ENCODE results near the gene ABCG5. TPM values are rescaled to one million over a fixed set of nuclear protein-coding genes. Genes with fewer than 3 reads are reported as not detected.

The ABCG5 gene
- total RNA-seq, 2 experiments from 2014 or later, result not detected

- ChIA-PET POLR2A (no interaction called here), CTCF (no interaction called here)
- peaks cover 1% of the 10 kb centered on the region for H3K36me3 Mint-ChIP-seq
- DNase-seq, result no peak
- H3K27me3 Mint-ChIP-seq, result no peaks in the 10 kb centered on the region
- H3K27ac Mint-ChIP-seq, result no peak overlapping the region
- no peak overlapping the region for H3K4me3 Mint-ChIP-seq
- no peaks in the 10 kb centered on the region for H3K4me1 Mint-ChIP-seq (ENCODE audit: low read depth)
- intact Hi-C loops (cut with micrococcal nuclease), result no loop called here
- H3K9me3 Mint-ChIP-seq, result no peaks in the 10 kb centered on the region
Measured at GRCh38 chr2:43794956-43795355, 43.7 kb downstream of the ABCG5 start.

GRCh38 chr2:43792653-43793052 lies 46.0 kb downstream of the ABCG5 start:
- Mint-ChIP-seq H3K4me1 (ENCODE audit: low read depth) (peaks cover 20% of the 10 kb centered on the region), H3K9me3 (no peaks in the 10 kb centered on the region), H3K36me3 (peaks cover 6% of the 10 kb centered on the region), H3K4me3 (no peak overlapping the region), H3K27ac (no peak overlapping the region), H3K27me3 (no peaks in the 10 kb centered on the region)
- intact Hi-C loops (cut with micrococcal nuclease), result no loop called here
- ChIA-PET POLR2A (no interaction called here), CTCF (no interaction called here)
- no peak for DNase-seq

DNA sequence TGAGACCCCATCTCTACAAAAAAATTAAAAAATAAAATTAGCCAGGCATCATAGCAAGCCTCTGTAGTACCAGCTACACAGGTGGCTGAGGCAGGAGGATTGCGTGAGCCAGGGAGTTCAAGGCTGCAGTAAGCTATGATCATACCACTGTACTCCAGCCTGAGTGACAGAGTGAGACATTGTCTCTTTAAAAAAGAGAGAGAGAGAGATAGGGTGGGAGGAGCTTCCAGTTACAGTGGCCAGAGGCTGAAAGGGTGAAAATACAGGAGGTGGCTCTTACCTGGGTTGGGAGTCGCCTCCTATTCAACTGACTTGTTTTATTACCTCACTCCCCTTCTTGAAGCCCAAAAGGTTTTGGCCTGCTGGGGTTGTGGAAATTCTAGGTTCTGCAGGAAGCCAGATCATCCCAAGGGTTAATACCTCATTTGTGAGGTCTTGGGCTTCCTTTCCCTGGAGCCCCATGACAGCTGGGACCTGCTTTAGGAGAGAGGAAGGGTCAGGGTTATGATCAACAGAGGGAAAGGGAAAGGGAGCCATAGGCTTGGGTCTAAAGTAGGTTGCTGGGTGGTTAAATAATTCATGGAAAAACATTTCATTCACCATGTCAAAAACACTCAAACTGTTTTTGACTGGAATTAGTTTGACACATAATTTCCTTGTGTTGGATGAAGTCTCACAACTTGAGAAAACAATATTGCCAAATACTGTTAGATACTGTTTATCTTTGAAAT lies 47.4 kb downstream of the ABCG5 start:
- Mint-ChIP-seq H3K27me3 (no peaks in the 10 kb centered on the region), H3K4me3 (no peak overlapping the region), H3K9me3 (no peaks in the 10 kb centered on the region), H3K27ac (no peak overlapping the region), H3K4me1 (ENCODE audit: low read depth) (peaks cover 26% of the 10 kb centered on the region), H3K36me3 (peaks cover 6% of the 10 kb centered on the region)
- DNase-seq, result no peak
- ChIA-PET POLR2A (no interaction called here), CTCF (no interaction called here)
- intact Hi-C loops (cut with micrococcal nuclease), result no loop called here

GRCh38 chr2:43790147-43790546 lies 48.5 kb downstream of the ABCG5 start:
- POLR2A ChIA-PET, result interaction anchor here (0.6 kb wide), 1 partner anchor 18 kb away, joined by 3 read pairs; no protein-coding TSS in a partner anchor
- no peak overlapping the region for H3K4me3 Mint-ChIP-seq
- DNase-seq, result no peak
- peaks cover 6% of the 10 kb centered on the region for H3K36me3 Mint-ChIP-seq
- CTCF ChIA-PET, result interaction anchor here (0.9 kb wide), 1 partner anchor 179 kb away, joined by 3 read pairs; no protein-coding TSS in a partner anchor
- peaks cover 26% of the 10 kb centered on the region for H3K4me1 Mint-ChIP-seq (ENCODE audit: low read depth)
- intact Hi-C loops (cut with micrococcal nuclease), result no loop called here
- no peak overlapping the region for H3K27ac Mint-ChIP-seq
- H3K27me3 Mint-ChIP-seq, result no peaks in the 10 kb centered on the region
- no peaks in the 10 kb centered on the region for H3K9me3 Mint-ChIP-seq

DNA sequence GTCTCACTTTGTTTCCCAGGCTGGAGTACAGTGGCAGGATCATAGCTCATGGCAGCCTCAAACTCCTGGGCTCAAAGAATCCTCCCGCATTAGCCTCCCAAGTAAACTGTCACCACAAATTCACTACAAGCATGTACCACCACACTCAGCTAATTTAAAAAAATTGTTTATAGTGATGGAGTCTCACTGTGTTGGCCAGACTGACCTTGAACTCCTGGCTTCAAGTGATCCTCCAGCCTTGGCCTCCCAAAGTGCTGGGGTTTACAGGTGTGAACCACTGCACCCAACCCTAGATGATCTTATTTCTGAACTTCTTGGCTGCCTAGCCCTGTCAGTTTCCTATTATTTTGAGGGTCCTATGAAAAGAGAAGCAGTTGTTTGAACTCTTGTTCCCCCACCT lies 50.0 kb downstream of the ABCG5 start:
- H3K27me3 Mint-ChIP-seq, result no peaks in the 10 kb centered on the region
- intact Hi-C loops (cut with micrococcal nuclease), result loop anchor here (1.0 kb wide), 2 partner anchors 12 to 26 kb away; no protein-coding TSS in a partner anchor
- no peak overlapping the region for H3K4me3 Mint-ChIP-seq
- H3K36me3 Mint-ChIP-seq, result peaks cover 5% of the 10 kb centered on the region
- no peak for DNase-seq
- CTCF ChIA-PET, result interaction anchor here (1.1 kb wide), 1 partner anchor 89 kb away, joined by 3 read pairs; no protein-coding TSS in a partner anchor
- H3K27ac Mint-ChIP-seq, result peak overlapping the region; percentile 38
- H3K9me3 Mint-ChIP-seq, result no peaks in the 10 kb centered on the region
- POLR2A ChIA-PET, result no interaction called here
- H3K4me1 Mint-ChIP-seq (ENCODE audit: low read depth), result peaks cover 26% of the 10 kb centered on the region

DNA sequence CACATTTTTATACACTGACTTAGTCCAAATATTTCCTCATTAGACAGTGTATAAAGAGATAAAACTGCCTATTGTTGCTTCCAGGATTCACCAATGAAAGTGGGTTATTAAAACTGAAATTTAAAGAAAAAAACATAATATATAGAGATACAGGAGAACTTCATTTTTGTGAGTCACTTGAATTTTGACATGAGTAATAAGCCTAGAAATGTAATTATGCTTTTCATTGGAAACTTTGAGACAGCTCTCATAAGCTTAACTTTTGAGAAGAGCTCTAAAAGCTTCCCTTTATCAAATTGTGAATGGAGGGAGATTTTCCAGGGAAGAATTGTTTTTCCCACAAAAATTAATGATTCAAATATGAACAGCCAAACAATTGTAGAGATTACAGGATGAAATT lies 50.7 kb downstream of the ABCG5 start:
- Mint-ChIP-seq H3K4me1 (ENCODE audit: low read depth) (peaks cover 26% of the 10 kb centered on the region), H3K27me3 (no peaks in the 10 kb centered on the region), H3K4me3 (no peak overlapping the region), H3K36me3 (peaks cover 4% of the 10 kb centered on the region), H3K27ac (no peak overlapping the region), H3K9me3 (no peaks in the 10 kb centered on the region)
- DNase-seq, result no peak
- POLR2A ChIA-PET, result no interaction called here
- CTCF ChIA-PET, result no interaction called here
- intact Hi-C loops (cut with micrococcal nuclease), result loop anchor here (1.0 kb wide), 2 partner anchors 12 to 26 kb away; no protein-coding TSS in a partner anchor

DNA sequence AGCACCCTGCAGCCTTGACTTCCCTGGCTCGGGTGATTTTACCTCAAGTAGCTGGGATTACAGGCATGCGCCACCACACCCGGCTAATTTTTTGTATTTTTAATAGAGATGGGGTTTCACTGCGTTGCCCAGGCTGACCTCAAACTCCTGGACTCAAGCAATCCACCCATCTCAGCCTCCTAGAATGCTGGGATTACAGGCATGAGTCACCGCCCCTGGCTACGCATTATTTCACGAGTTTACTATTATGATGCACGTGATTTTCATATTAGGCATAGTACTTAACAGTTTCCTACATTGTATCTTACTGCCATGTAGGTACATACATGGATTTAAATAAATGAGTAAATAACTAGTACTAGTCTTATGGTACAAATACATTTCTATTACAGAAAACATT lies 60.4 kb downstream of the ABCG5 start:
- intact Hi-C loops (cut with micrococcal nuclease), result loop anchor here (10.0 kb wide), 2 partner anchors 143 to 1057 kb away; partner anchors contain the start of gene PLEKHH2
- peaks cover 25% of the 10 kb centered on the region for H3K4me1 Mint-ChIP-seq (ENCODE audit: low read depth)
- H3K9me3 Mint-ChIP-seq, result no peaks in the 10 kb centered on the region
- no peak overlapping the region for H3K27ac Mint-ChIP-seq
- no peak overlapping the region for H3K4me3 Mint-ChIP-seq
- H3K27me3 Mint-ChIP-seq, result no peaks in the 10 kb centered on the region
- POLR2A ChIA-PET, result no interaction called here
- CTCF ChIA-PET, result no interaction called here
- peaks cover 3% of the 10 kb centered on the region for H3K36me3 Mint-ChIP-seq
- DNase-seq, result no peak

GRCh38 chr2:43777306-43777926 lies 61.2 kb downstream of the ABCG5 start:
- Mint-ChIP-seq H3K36me3 (peaks cover 3% of the 10 kb centered on the region), H3K27ac (no peak overlapping the region), H3K4me3 (no peak overlapping the region), H3K4me1 (ENCODE audit: low read depth) (peaks cover 25% of the 10 kb centered on the region), H3K9me3 (no peaks in the 10 kb centered on the region), H3K27me3 (no peaks in the 10 kb centered on the region)
- CTCF ChIA-PET, result interaction anchor here (1.5 kb wide), 1 partner anchor 100 kb away, joined by 4 read pairs; no protein-coding TSS in a partner anchor
- peak; percentile 44 for DNase-seq
- POLR2A ChIA-PET, result no interaction called here
- intact Hi-C loops (cut with micrococcal nuclease), result loop anchor here (10.0 kb wide), 2 partner anchors 143 to 1057 kb away; partner anchors contain the start of gene PLEKHH2

- CTCF ChIA-PET, result interaction anchor here (1.5 kb wide), 1 partner anchor 102 kb away, joined by 4 read pairs; no protein-coding TSS in a partner anchor
- Mint-ChIP-seq H3K36me3 (peaks cover 3% of the 10 kb centered on the region), H3K27ac (no peak overlapping the region), H3K4me3 (no peak overlapping the region), H3K9me3 (no peaks in the 10 kb centered on the region), H3K27me3 (no peaks in the 10 kb centered on the region), H3K4me1 (ENCODE audit: low read depth) (peaks cover 25% of the 10 kb centered on the region)
- POLR2A ChIA-PET, result no interaction called here
- intact Hi-C loops (cut with micrococcal nuclease), result loop anchor here (1.0 to 10.0 kb wide), 4 partner anchors 12 to 1058 kb away; partner anchors contain the start of gene PLEKHH2
- DNase-seq, result peak; percentile 27
Measured at GRCh38 chr2:43776324-43776723, 62.3 kb downstream of the ABCG5 start.

DNA sequence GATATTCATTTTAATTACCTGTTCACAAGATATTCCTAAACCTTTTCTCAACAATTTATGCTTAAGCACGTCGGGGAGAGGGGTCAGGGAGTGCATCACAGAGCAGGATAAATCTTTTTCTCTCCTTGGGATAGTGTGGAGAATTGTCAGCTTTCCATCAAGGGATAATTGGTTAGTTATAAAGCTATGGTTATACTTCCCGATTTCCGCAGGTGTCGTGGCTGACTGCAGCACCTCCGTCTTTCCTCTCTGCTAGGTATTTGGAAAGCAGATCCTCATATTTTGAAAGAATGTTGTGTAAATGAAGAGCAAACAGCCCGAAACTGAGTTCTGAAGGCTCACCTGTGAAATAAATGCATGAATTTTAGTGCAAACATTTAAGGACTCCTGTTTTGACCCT lies 64.0 kb downstream of the ABCG5 start:
- POLR2A ChIA-PET, result interaction anchor here (0.8 kb wide), 1 partner anchor 10 kb away, joined by 3 read pairs; no protein-coding TSS in a partner anchor
- H3K4me3 Mint-ChIP-seq, result peak overlapping the region; percentile 95
- CTCF ChIA-PET, result interaction anchor here (1.0 to 1.7 kb wide), 3 partner anchors 12 to 163 kb away, joined by 3 to 6 read pairs (median 4); no protein-coding TSS in a partner anchor
- no peak for DNase-seq
- H3K27ac Mint-ChIP-seq, result no peak overlapping the region
- no peaks in the 10 kb centered on the region for H3K9me3 Mint-ChIP-seq
- H3K27me3 Mint-ChIP-seq, result no peaks in the 10 kb centered on the region
- intact Hi-C loops (cut with micrococcal nuclease), result loop anchor here (10.0 kb wide), 2 partner anchors 140 to 1060 kb away; partner anchors contain the start of gene PLEKHH2
- peaks cover 3% of the 10 kb centered on the region for H3K36me3 Mint-ChIP-seq
- H3K4me1 Mint-ChIP-seq (ENCODE audit: low read depth), result peaks cover 25% of the 10 kb centered on the region

GRCh38 chr2:43773876-43774613 lies 64.6 kb downstream of the ABCG5 start, which contains the start of gene DYNC2LI1:
DYNC2LI1 (plus strand) TSS chr2:43774039; CDS start chr2:43774139, 100 bp downstream.
- POLR2A ChIA-PET, result interaction anchor here (0.8 kb wide), 1 partner anchor 9 kb away, joined by 3 read pairs; no protein-coding TSS in a partner anchor
- Mint-ChIP-seq H3K36me3 (peaks cover 3% of the 10 kb centered on the region), H3K9me3 (no peaks in the 10 kb centered on the region), H3K27ac (peak within 1 kb of the TSS; percentile 82), H3K27me3 (no peaks in the 10 kb centered on the region), H3K4me3 (peak within 1 kb of the TSS; percentile 95), H3K4me1 (ENCODE audit: low read depth) (peaks cover 25% of the 10 kb centered on the region)
- intact Hi-C loops (cut with micrococcal nuclease), result loop anchor here (10.0 kb wide), 2 partner anchors 139 to 1061 kb away; partner anchors contain the start of gene PLEKHH2
- CTCF ChIA-PET, result interaction anchor here (1.0 to 1.7 kb wide), 2 partner anchors 12 to 161 kb away, joined by 4 to 6 read pairs; no protein-coding TSS in a partner anchor
- peak; percentile 91 for DNase-seq

Measured in activated CD4-positive, alpha-beta memory T cell treated with anti-CD3 and anti-CD28 coated beads for 36 hours (primary cell).